H1 (cell line): Measurements from ENCODE around the gene MLH3. TPM values are rescaled to one million over a fixed set of nuclear protein-coding genes. Genes with fewer than 3 reads are reported as not detected.

ENCODE experiments used
- HDAC2 ChIP-seq, 2 experiments: fragments of 300-600 bp in 1 of 2; sonication (generic) in 1 of 2; IDR thresholded peaks; 2 replicates each; pipeline ENCODE4 v1.6.1; 2011 to 2012; ENCODE audit warnings: low read depth in 2 of 2, low read length in 2 of 2, mild to moderate bottlenecking in 2 of 2, moderate library complexity in 2 of 2, borderline replicate concordance in 1 of 2, inconsistent platforms in 1 of 2
- POLR2A ChIP-seq, 2 experiments: IDR thresholded peaks; 1 replicate in 1 of 2; 2 replicates in 1 of 2; pipeline ENCODE4 v1.6.1; 2011; ENCODE audit warnings: low read depth in 2 of 2, low read length in 2 of 2, mild to moderate bottlenecking in 2 of 2; ENCODE audit errors: control extremely low read depth in 1 of 2
- polyA plus RNA-seq, 7 experiments: library from polyadenylated mRNA; depleted of rRNA in 3 of 7; stranded (reverse) in 5 of 7; unstranded in 2 of 7; fragments of >200 nt in 5 of 7; fragments of 200-250 nt in 2 of 7; gene quantifications; 1 replicate in 5 of 7; 2 replicates in 1 of 7; 4 replicates in 1 of 7; pipeline versions ENCODE4 v1.2.1 to v1.2.3, GENCODE V29; 2011 to 2013; ENCODE audit warnings: missing spikeins in 2 of 7, mixed read lengths in 2 of 7
- total RNA-seq: library from RNA; stranded (reverse); fragmentation: NEBNext Ultra II Directional; extraction: Animal tissue kit (Norgen Biotek cat#: 25700); gene quantifications from 2 replicates; pipeline ENCODE4 v1.2.1, GENCODE V29; 2021

Gene MLH3
- total and polyA plus RNA-seq, 2 of the 8 experiments (the other 6 are each of a cell fraction or from before 2014, with no cell fraction given): 9.3 to 20.1 TPM

DNA sequence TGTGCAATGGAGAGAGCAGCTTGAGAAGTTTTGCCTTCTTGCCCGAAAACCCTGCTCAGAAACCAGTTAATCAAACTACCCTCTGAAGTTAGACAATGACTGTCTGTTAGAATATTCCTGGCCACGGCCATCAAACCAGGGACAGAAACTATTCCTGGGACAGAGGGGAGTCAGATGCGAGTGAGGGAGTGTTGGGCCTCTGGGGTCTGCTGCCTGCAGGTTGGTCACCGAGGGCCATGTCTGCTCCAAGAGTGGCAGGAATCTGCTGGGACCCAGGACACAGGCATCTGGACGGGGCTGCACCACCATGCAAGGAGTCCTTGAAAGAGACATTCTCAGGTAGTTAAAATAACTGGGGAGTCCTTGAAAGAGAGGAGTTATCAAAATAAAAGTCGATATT is 65.5 kb downstream of the MLH3 start (continued):
- TF ChIP-seq HDAC2 (IDR thresholded peaks at IDR 0.05; ENCODE audit: borderline replicate concordance in 1 of 2, low read depth in 2 of 2, low read length in 2 of 2) (no peak), POLR2A (IDR thresholded peaks at IDR 0.05; ENCODE audit: control extremely low read depth in 1 of 2, low read depth in 2 of 2, low read length in 2 of 2) (no peak)
